K562 (cell line): ENCODE results near the gene DOCK1. TPM values are rescaled to one million over a fixed set of nuclear protein-coding genes. Genes with fewer than 3 reads are reported as not detected.

ENCODE experiments used
- ATAC-seq: fragments of 200-7000 bp; cut with Tn5 transposase; 3 replicates; pipeline ENCODE4 v1.9.1; 2020; ENCODE audit warnings: moderate library complexity
- BruUV-seq: library from RNA; stranded (reverse); fragments of 400-500 nt; replicated peaks from 2 replicates; lab custom pipeline; 2021; lab: Mats Ljungman, UMichigan
- CTCF ChIA-PET: fragments of 300-600 bp; formaldehyde crosslinking; extraction: SDS; loops from one replicate; lab custom pipeline; 2021; ENCODE audit warnings: low intra/inter-chr PET ratio; lab: Yijun Ruan, JAX
- POLR2A ChIA-PET: fragments of 300-600, 350-650 bp; sonication (Branson Sonifier 250); formaldehyde crosslinking; extraction: SDS; loops from one replicate; lab custom pipeline; 2021; ENCODE audit warnings: antibody characterized with exemption, inconsistent platforms; lab: Yijun Ruan, JAX
- DNase-seq, 4 experiments: peaks; one replicate each; pipeline versions ENCODE4 v3.0.0 to v3.0.0-alpha.2; 2011 to 2018; ENCODE audit warnings: low spot score in 3 of 4, mixed read lengths in 3 of 4; ENCODE audit errors: extremely low read depth in 1 of 4
- FAIRE-seq: peaks from 2 replicates; lab custom pipeline; 2011; peaks lifted over from hg19 to GRCh38; lab: Jason Lieb, UNC
- H2AFZ ChIP-seq: 2 replicates; pipeline ENCODE4 v1.6.0; 2011; ENCODE audit warnings: low read depth, low read length, control low read depth, inconsistent platforms
- H3K27ac ChIP-seq: fragments of 200-600 bp; 3 replicates; pipeline ENCODE4 v1.8.0; 2011; ENCODE audit warnings: low read depth, mild to moderate bottlenecking, control low read depth, inconsistent platforms, low read length, moderate library complexity, mixed read lengths; ENCODE audit errors: extremely low read depth
- H3K27me3 ChIP-seq, 2 experiments: fragments of 300-600 bp in 1 of 2; 2 replicates in 1 of 2; 3 replicates in 1 of 2; pipeline versions ENCODE4 v1.6.0 to v1.8.0; 2011; ENCODE audit warnings: inconsistent platforms in 2 of 2, low read length in 2 of 2, mild to moderate bottlenecking in 1 of 2, mixed read lengths in 1 of 2, moderate library complexity in 1 of 2; ENCODE audit not compliant: control insufficient read depth in 2 of 2, insufficient read depth in 2 of 2
- H3K36me3 ChIP-seq: fragments of 300-600 bp; 3 replicates; pipeline ENCODE4 v1.8.0; 2011; ENCODE audit warnings: mild to moderate bottlenecking, low read length, inconsistent platforms; ENCODE audit not compliant: control insufficient read depth, insufficient read depth
- H3K4me1 ChIP-seq, 2 experiments: fragments of 200-600 bp in 1 of 2; replicated peaks in 1 of 2; 2 replicates in 1 of 2; 3 replicates in 1 of 2; pipeline versions ENCODE4 v1.5.1 to v1.8.0; 2011; ENCODE audit warnings: inconsistent platforms in 2 of 2, low read length in 2 of 2, mild to moderate bottlenecking in 1 of 2, mixed read lengths in 1 of 2, moderate library complexity in 1 of 2; ENCODE audit not compliant: control insufficient read depth in 2 of 2, insufficient read depth in 2 of 2
- H3K4me2 ChIP-seq: 2 replicates; pipeline ENCODE4 v1.6.1; 2011; ENCODE audit warnings: low read length, control low read depth, inconsistent platforms, mixed read lengths; ENCODE audit not compliant: insufficient read depth
- H3K4me3 ChIP-seq: fragments of 200-600 bp; sonication (generic), shearing (Covaris generic); 2 replicates; pipeline ENCODE4 v1.5.1; 2016; ENCODE audit warnings: control low read depth, inconsistent platforms
- H3K79me2 ChIP-seq: fragments of 200-600 bp; 3 replicates; pipeline ENCODE4 v1.8.0; 2011; ENCODE audit warnings: low read length, inconsistent platforms; ENCODE audit not compliant: control insufficient read depth, insufficient read depth
- H3K9ac ChIP-seq, 2 experiments: 2 replicates each; pipeline versions ENCODE4 v1.6.0 to v1.6.1; 2011; ENCODE audit warnings: low read depth in 2 of 2, low read length in 2 of 2, control low read depth in 1 of 2, inconsistent platforms in 1 of 2, mild to moderate bottlenecking in 1 of 2, mixed read lengths in 1 of 2; ENCODE audit not compliant: insufficient read depth in 1 of 2
- H3K9me1 ChIP-seq: one replicate; pipeline ENCODE4 v1.6.0; 2011; ENCODE audit warnings: inconsistent platforms, mild to moderate bottlenecking, low read length, moderate library complexity; ENCODE audit not compliant: control insufficient read depth, insufficient read depth
- H3K9me3 ChIP-seq: replicated peaks from 2 replicates; pipeline ENCODE4 v1.5.1; 2011; ENCODE audit warnings: low read depth, low read length, inconsistent platforms; ENCODE audit not compliant: control insufficient read depth, insufficient read depth
- H4K20me1 ChIP-seq: replicated peaks from 2 replicates; pipeline ENCODE4 v1.6.1; 2011; ENCODE audit warnings: low read length, inconsistent platforms, mixed read lengths; ENCODE audit not compliant: control insufficient read depth, insufficient read depth
- BCLAF1 ChIP-seq, 2 experiments: fragments of 450-650 bp in 1 of 2; IDR thresholded peaks; 2 replicates each; pipeline ENCODE4 v1.6.1; 2011 to 2017; ENCODE audit warnings: low read depth in 2 of 2, antibody characterized with exemption in 1 of 2, borderline replicate concordance in 1 of 2, low read length in 1 of 2, mild to moderate bottlenecking in 1 of 2, mixed read lengths in 1 of 2; ENCODE audit not compliant: control insufficient read depth in 1 of 2
- BDP1 ChIP-seq: IDR thresholded peaks from 3 replicates; pipeline ENCODE4 v1.6.1; 2011; ENCODE audit not compliant: insufficient read length, insufficient read depth
- CHAMP1 ChIP-seq: fragments of 450-650 bp; IDR thresholded peaks from 2 replicates; pipeline ENCODE4 v1.6.1; 2016; ENCODE audit warnings: mild to moderate bottlenecking
- CTBP1 ChIP-seq: fragments of 450-650 bp; IDR thresholded peaks from 2 replicates; pipeline ENCODE4 v1.6.1; 2016; ENCODE audit warnings: borderline replicate concordance
- EP400 ChIP-seq: fragments of 450-650 bp; IDR thresholded peaks from 2 replicates; pipeline ENCODE4 v1.6.1; 2017; ENCODE audit warnings: antibody characterized with exemption, mild to moderate bottlenecking, moderate library complexity
- FOXK1 ChIP-seq: sonication (generic); formaldehyde crosslinking; IDR thresholded peaks from 2 replicates; pipeline ENCODE4 v1.8.0; 2022; ENCODE audit warnings: missing genetic modification reagents, mild to moderate bottlenecking, borderline replicate concordance
- LCOR ChIP-seq: sonication (generic); formaldehyde crosslinking; IDR thresholded peaks from 2 replicates; pipeline ENCODE4 v1.8.0; 2022; ENCODE audit warnings: mild to moderate bottlenecking, missing genetic modification reagents
- MTA3 ChIP-seq: fragments of 450-650 bp; formaldehyde crosslinking; IDR thresholded peaks from 2 replicates; pipeline ENCODE4 v1.6.1; 2017; ENCODE audit warnings: mild to moderate bottlenecking, borderline replicate concordance
- PHB2 ChIP-seq: fragments of 450-650 bp; IDR thresholded peaks from 2 replicates; pipeline ENCODE4 v1.6.1; 2017; ENCODE audit warnings: low read depth
- POLR2AphosphoS5 ChIP-seq: IDR thresholded peaks from 2 replicates; pipeline ENCODE4 v1.6.1; 2011; ENCODE audit warnings: mild to moderate bottlenecking, low read depth, low read length, moderate library complexity; ENCODE audit not compliant: control insufficient read depth, insufficient read depth
- SREBF1 ChIP-seq: fragments of 150-350 bp; IDR thresholded peaks from 2 replicates; pipeline ENCODE4 v1.6.1; 2014; ENCODE audit warnings: antibody characterized with exemption, low read depth, low read length, borderline replicate concordance
- USF1 ChIP-seq: sonication (generic); formaldehyde crosslinking; IDR thresholded peaks from 2 replicates; pipeline ENCODE4 v1.9.0; 2022; ENCODE audit warnings: mild to moderate bottlenecking, missing genetic modification reagents
- ZBTB7A ChIP-seq: IDR thresholded peaks from 2 replicates; pipeline ENCODE4 v1.6.1; 2011; ENCODE audit warnings: low read depth, mild to moderate bottlenecking, low read length, moderate library complexity, borderline replicate concordance; ENCODE audit not compliant: control insufficient read depth
- ZNF75A ChIP-seq: fragments of 450-650 bp; formaldehyde crosslinking; IDR thresholded peaks from 2 replicates; pipeline ENCODE4 v1.4.0; 2020; ENCODE audit warnings: mild to moderate bottlenecking
- WGBS: fragments of 100-300 bp; shearing (Covaris generic); methylation state at CpG from one replicate; pipeline ENCODE4 v1.1.6; 2016; ENCODE audit warnings: low coverage, mixed read lengths; ENCODE audit not compliant: insufficient coverage; ENCODE audit errors: missing lambda C conversion rate; 5-methylcytosine and 5-hydroxymethylcytosine counted together
- in situ Hi-C: fragments of 300-500 bp; cut with MboI; formaldehyde crosslinking; loops from 4 replicates; pipeline ENCODE4 v1.15.0; 2018; ENCODE audit warnings: inconsistent platforms, mixed read lengths
- intact Hi-C: fragments of 100-400 bp; cut with micrococcal nuclease; formaldehyde crosslinking; loops from 2 replicates; pipeline ENCODE4 v1.14.2; 2022
- polyA plus RNA-seq, 8 experiments: library from polyadenylated mRNA; depleted of rRNA in 4 of 8; stranded (reverse) in 5 of 8; unstranded in 3 of 8; fragments of >200 nt; fragmentation: Nextera tagmentation in 2 of 8; fragmentation: Illumina TruSeq in 1 of 8; extraction: Ambion mirVana in 2 of 8; extraction: Trizol in 1 of 8; gene quantifications; 2 replicates each; pipeline versions ENCODE4 v1.2.1 to v1.2.3, GENCODE V29; 2011 to 2014; ENCODE audit warnings: inconsistent platforms in 1 of 8, missing spikeins in 1 of 8
- total RNA-seq, 7 experiments: library from RNA; depleted of rRNA in 6 of 7; stranded (reverse); fragments of >200 nt in 6 of 7; fragmentation: Illumina TruSeq in 2 of 7; extraction: Trizol in 2 of 7; gene quantifications; 2 replicates each; pipeline versions ENCODE4 v1.2.1 to v1.2.3, GENCODE V29; 2011 to 2021; ENCODE audit warnings: low replicate concordance in 1 of 7

Gene DOCK1
- total and polyA plus RNA-seq, 9 of the 15 experiments (the other 6 are each of a cell fraction or from before 2014, with no cell fraction given), result 0.31 TPM; not detected in 8

GRCh38 chr10:127193125-127193524 is 287.9 kb downstream of the DOCK1 start:
- in situ Hi-C loops, result no loop called here
- no peak overlapping the region for H3K27ac ChIP-seq
- POLR2A ChIA-PET, result no interaction called here
- no peaks in the 10 kb centered on the region for H3K36me3 ChIP-seq
- no peaks in the 10 kb centered on the region for H3K9me3 ChIP-seq
- H3K9ac ChIP-seq, result no peak overlapping the region
- no TSS peak for BruUV-seq
- H2AFZ ChIP-seq, result no peak overlapping the region
- DNase-seq (no peak), ATAC-seq (no peak), FAIRE-seq (no peak)
- no peaks in the 10 kb centered on the region for H3K4me1 ChIP-seq
- H4K20me1 ChIP-seq, result no peaks in the 10 kb centered on the region
- intact Hi-C loops, result no loop called here
- 0% methylated on average over 7 of the region's 7 CpGs for WGBS
- no peaks in the 10 kb centered on the region for H3K27me3 ChIP-seq
- no peak overlapping the region for H3K4me3 ChIP-seq
- CTCF ChIA-PET, result no interaction called here
- H3K4me2 ChIP-seq, result no peak overlapping the region
- H3K79me2 ChIP-seq, result no peaks in the 10 kb centered on the region
- no peaks in the 10 kb centered on the region for H3K9me1 ChIP-seq
- TF ChIP-seq POLR2AphosphoS5 (no peak), ZBTB7A (no peak), FOXK1 (CRISPR knock-in tag) (no peak), ZNF75A (CRISPR knock-in tag) (no peak), CHAMP1 (no peak), MTA3 (no peak), LCOR (CRISPR knock-in tag) (no peak), PHB2 (no peak), USF1 (CRISPR knock-in tag) (no peak), SREBF1 (no peak), EP400 (no peak), BCLAF1 (IDR thresholded peaks at IDR 0.05; ENCODE audit: borderline replicate concordance in 1 of 2, control insufficient read depth in 1 of 2, low read depth in 2 of 2, low read length in 1 of 2) (no peak), CTBP1 (no peak), BDP1 (no peak)
